Trophoblast cell (in vitro differentiated cells and primary cell): ENCODE results near the gene SEZ6.

ENCODE experiments used
- DNase-seq, 2 donors: peaks; one replicate each; pipeline ENCODE4 v3.0.0-alpha.2; 2016
- H2AFZ ChIP-seq: 2 replicates; pipeline ENCODE4 v1.6.1; 2013; ENCODE audit warnings: low read length, moderate library complexity, mild to moderate bottlenecking; ENCODE audit not compliant: insufficient read depth, poor library complexity
- H2AK5ac ChIP-seq: 2 replicates; pipeline ENCODE4 v1.6.1; 2013; ENCODE audit warnings: mild to moderate bottlenecking, low read length
- H2BK120ac ChIP-seq: 2 replicates; pipeline ENCODE4 v1.6.1; 2013; ENCODE audit warnings: low read length, mild to moderate bottlenecking, moderate library complexity; ENCODE audit not compliant: insufficient read depth, poor library complexity
- H2BK12ac ChIP-seq: 2 replicates; pipeline ENCODE4 v1.6.1; 2013; ENCODE audit warnings: mild to moderate bottlenecking, low read length, moderate library complexity
- H2BK5ac ChIP-seq: 2 replicates; pipeline ENCODE4 v1.6.1; 2013; ENCODE audit warnings: low read length, low read depth, moderate library complexity, mild to moderate bottlenecking; ENCODE audit not compliant: poor library complexity
- H3K14ac ChIP-seq: 2 replicates; pipeline ENCODE4 v1.6.1; 2013; ENCODE audit warnings: mild to moderate bottlenecking, low read length
- H3K18ac ChIP-seq: 2 replicates; pipeline ENCODE4 v1.6.1; 2013; ENCODE audit warnings: mild to moderate bottlenecking, low read length
- H3K23ac ChIP-seq: 2 replicates; pipeline ENCODE4 v1.6.1; 2013; ENCODE audit warnings: low read length
- H3K27ac ChIP-seq: 2 replicates; pipeline ENCODE4 v1.5.1; 2013; ENCODE audit warnings: low read depth, mild to moderate bottlenecking, inconsistent platforms, low read length, moderate library complexity
- H3K27me3 ChIP-seq: 2 replicates; pipeline ENCODE4 v1.6.1; 2013; ENCODE audit warnings: inconsistent platforms, mild to moderate bottlenecking, low read length, moderate library complexity; ENCODE audit not compliant: insufficient read depth
- H3K36me3 ChIP-seq, 2 experiments: 1 replicate in 1 of 2; 2 replicates in 1 of 2; pipeline ENCODE4 v1.6.1; 2013; ENCODE audit warnings: low read length in 2 of 2, mild to moderate bottlenecking in 2 of 2, moderate library complexity in 1 of 2; ENCODE audit not compliant: insufficient read depth in 2 of 2, control insufficient read depth in 1 of 2
- H3K4ac ChIP-seq: 2 replicates; pipeline ENCODE4 v1.6.1; 2013; ENCODE audit warnings: low read depth, mild to moderate bottlenecking, low read length, moderate library complexity
- H3K4me1 ChIP-seq, 2 experiments: 1 replicate in 1 of 2; 2 replicates in 1 of 2; pipeline ENCODE4 v1.6.1; 2013; ENCODE audit warnings: low read length in 2 of 2, mild to moderate bottlenecking in 2 of 2, moderate library complexity in 1 of 2; ENCODE audit not compliant: insufficient read depth in 2 of 2, control insufficient read depth in 1 of 2
- H3K4me2 ChIP-seq: 2 replicates; pipeline ENCODE4 v1.6.1; 2013; ENCODE audit warnings: inconsistent platforms, mild to moderate bottlenecking, low read length, moderate library complexity
- H3K4me3 ChIP-seq: 2 replicates; pipeline ENCODE4 v1.5.1; 2013; ENCODE audit warnings: mild to moderate bottlenecking, low read depth, low read length, inconsistent platforms
- H3K79me1 ChIP-seq: one replicate; pipeline ENCODE4 v1.6.1; 2013; ENCODE audit warnings: low read length
- H3K79me2 ChIP-seq: 2 replicates; pipeline ENCODE4 v1.6.1; 2013; ENCODE audit warnings: low read length, mild to moderate bottlenecking; ENCODE audit not compliant: control insufficient read depth, insufficient read depth, poor library complexity
- H3K9ac ChIP-seq: 2 replicates; pipeline ENCODE4 v1.6.1; 2013; ENCODE audit warnings: mild to moderate bottlenecking, low read length
- H3K9me3 ChIP-seq: 2 replicates; pipeline ENCODE4 v1.6.1; 2013; ENCODE audit warnings: low read depth, mild to moderate bottlenecking, control low read depth, inconsistent platforms, low read length; ENCODE audit not compliant: insufficient read depth
- H4K12ac ChIP-seq: 2 replicates; pipeline ENCODE4 v1.6.1; 2013; ENCODE audit warnings: low read depth, mild to moderate bottlenecking, low read length, moderate library complexity
- H4K8ac ChIP-seq: 2 replicates; pipeline ENCODE4 v1.6.1; 2013; ENCODE audit warnings: low read depth, mild to moderate bottlenecking, low read length, moderate library complexity
- H4K91ac ChIP-seq: one replicate; pipeline ENCODE4 v1.6.1; 2013; ENCODE audit warnings: low read depth, mild to moderate bottlenecking, low read length, moderate library complexity
- WGBS: extraction: QIAGEN DNeasy Blood & Tissue Kit; methylation state at CpG from one replicate; pipeline ENCODE4 v1.1.7; 2013; ENCODE audit warnings: missing lambda C conversion rate; ENCODE audit not compliant: insufficient read length, insufficient coverage; ENCODE audit errors: extremely low coverage; 5-methylcytosine and 5-hydroxymethylcytosine counted together

SEZ6 gene

DNA sequence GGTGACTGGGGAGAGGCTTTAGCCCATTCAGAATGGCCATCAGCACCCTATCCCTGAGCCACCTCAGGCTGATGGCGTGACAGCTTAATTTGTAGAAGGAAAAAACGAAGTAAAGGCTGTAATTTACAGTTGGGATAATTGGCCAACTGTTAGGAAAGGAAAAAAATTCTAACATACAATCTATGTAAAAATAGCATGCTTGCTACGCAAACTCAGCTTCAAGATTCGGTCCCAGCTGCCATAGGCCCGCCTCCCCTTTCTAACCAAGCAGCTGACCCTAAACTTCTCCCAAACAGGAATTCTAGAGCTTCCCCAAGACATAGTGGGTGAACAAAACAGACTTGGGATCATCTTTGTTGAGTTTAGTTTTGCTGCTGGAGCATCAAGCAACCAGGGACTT is 4.9 kb downstream of the SEZ6 start:
- H3K4me1 ChIP-seq, result peaks cover 0 to 3% of the 10 kb centered on the region in 2 experiments
- H3K9ac ChIP-seq, result no peak overlapping the region
- no peak overlapping the region for H2AK5ac ChIP-seq
- no peaks in the 10 kb centered on the region for H3K36me3 ChIP-seq
- DNase-seq, result no peak
- no peak overlapping the region for H2BK120ac ChIP-seq
- no peak overlapping the region for H3K4ac ChIP-seq
- WGBS, result no CpG with 5 or more reads among the region's 5 CpGs
- no peak overlapping the region for H4K8ac ChIP-seq
- H4K12ac ChIP-seq, result no peak overlapping the region
- no peaks in the 10 kb centered on the region for H3K79me1 ChIP-seq
- H4K91ac ChIP-seq, result no peak overlapping the region
- H3K27me3 ChIP-seq, result peaks cover 20% of the 10 kb centered on the region
- H2BK12ac ChIP-seq, result no peak overlapping the region
- H3K79me2 ChIP-seq, result no peaks in the 10 kb centered on the region
- H3K4me2 ChIP-seq, result no peak overlapping the region
- no peak overlapping the region for H2BK5ac ChIP-seq
- H3K14ac ChIP-seq, result no peak overlapping the region
- H3K4me3 ChIP-seq, result no peak overlapping the region
- H2AFZ ChIP-seq, result no peak overlapping the region
- no peak overlapping the region for H3K23ac ChIP-seq
- no peak overlapping the region for H3K27ac ChIP-seq
- H3K9me3 ChIP-seq, result no peaks in the 10 kb centered on the region
- H3K18ac ChIP-seq, result no peak overlapping the region

DNA sequence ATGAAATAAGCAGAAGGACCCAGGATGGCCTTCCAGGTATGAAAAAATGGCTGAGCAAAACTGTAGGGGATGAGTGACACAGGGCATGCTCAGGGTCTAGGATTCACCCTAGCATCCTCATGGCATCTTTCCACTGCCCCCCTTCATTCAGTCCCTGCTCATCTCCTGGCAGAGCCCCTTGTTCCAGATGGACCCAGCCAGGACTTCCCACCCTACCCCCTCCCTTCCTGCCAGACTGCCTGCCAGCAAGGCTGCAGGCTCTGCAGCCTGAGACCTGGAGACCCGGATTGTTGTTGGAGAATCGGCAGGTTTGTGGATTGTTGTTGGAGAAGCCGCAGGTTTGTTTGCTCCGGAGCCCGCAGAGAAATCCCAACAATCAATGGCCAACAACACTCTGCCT is 6.6 kb downstream of the SEZ6 start:
- no peak for DNase-seq
- no peak overlapping the region for H2AK5ac ChIP-seq
- no peaks in the 10 kb centered on the region for H3K9me3 ChIP-seq
- H3K23ac ChIP-seq, result no peak overlapping the region
- no peak overlapping the region for H3K27ac ChIP-seq
- H2BK5ac ChIP-seq, result no peak overlapping the region
- H3K18ac ChIP-seq, result no peak overlapping the region
- H3K27me3 ChIP-seq, result peaks cover 5% of the 10 kb centered on the region
- no peak overlapping the region for H3K4me2 ChIP-seq
- H3K4me3 ChIP-seq, result no peak overlapping the region
- no peaks in the 10 kb centered on the region for H3K79me1 ChIP-seq
- no peak overlapping the region for H2BK120ac ChIP-seq
- H4K12ac ChIP-seq, result no peak overlapping the region
- H4K8ac ChIP-seq, result no peak overlapping the region
- no peak overlapping the region for H3K14ac ChIP-seq
- no peak overlapping the region for H2AFZ ChIP-seq
- H3K4ac ChIP-seq, result no peak overlapping the region
- no peak overlapping the region for H4K91ac ChIP-seq
- H3K36me3 ChIP-seq, result no peaks in the 10 kb centered on the region
- no peak overlapping the region for H3K9ac ChIP-seq
- H3K79me2 ChIP-seq, result no peaks in the 10 kb centered on the region
- peaks cover 0 to 3% of the 10 kb centered on the region in 2 experiments for H3K4me1 ChIP-seq
- H2BK12ac ChIP-seq, result no peak overlapping the region
- WGBS, result no CpG with 5 or more reads among the region's 5 CpGs

DNA sequence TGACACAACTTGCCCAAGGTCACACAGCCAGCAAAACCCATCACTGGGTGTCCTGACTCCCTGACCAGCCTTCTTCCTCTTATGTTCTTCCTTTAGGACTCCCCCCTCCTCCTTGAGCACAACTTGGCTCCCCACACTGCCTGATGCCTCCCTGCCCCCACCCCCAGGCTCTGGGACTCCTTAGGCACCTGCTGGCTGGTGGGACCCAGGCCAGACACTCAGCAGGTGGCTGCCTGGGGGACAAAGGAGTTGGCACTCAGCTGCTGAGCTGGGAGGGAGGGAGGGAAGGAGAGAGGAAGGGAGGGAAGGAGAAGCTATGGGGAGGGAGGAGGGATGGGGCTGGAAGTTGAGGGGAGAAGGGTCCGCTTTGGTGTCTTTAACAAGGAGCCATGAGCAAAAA is 8.0 kb downstream of the SEZ6 start:
- Histone ChIP-seq H3K18ac (no peak overlapping the region), H3K79me1 (no peaks in the 10 kb centered on the region), H3K4me3 (no peak overlapping the region), H2BK12ac (no peak overlapping the region), H2AK5ac (no peak overlapping the region), H2AFZ (no peak overlapping the region), H3K4me2 (no peak overlapping the region), H3K36me3 (no peaks in the 10 kb centered on the region), H3K79me2 (no peaks in the 10 kb centered on the region), H4K91ac (no peak overlapping the region), H3K9me3 (no peaks in the 10 kb centered on the region), H3K27ac (no peak overlapping the region), H3K4me1 (peaks cover 0 to 3% of the 10 kb centered on the region in 2 experiments), H3K27me3 (no peaks in the 10 kb centered on the region), H2BK5ac (no peak overlapping the region), H3K9ac (no peak overlapping the region), H2BK120ac (no peak overlapping the region), H3K23ac (no peak overlapping the region), H4K12ac (no peak overlapping the region), H4K8ac (no peak overlapping the region), H3K14ac (no peak overlapping the region), H3K4ac (no peak overlapping the region)
- DNase-seq, result no peak
- no CpG with 5 or more reads among the region's 1 CpG for WGBS

DNA sequence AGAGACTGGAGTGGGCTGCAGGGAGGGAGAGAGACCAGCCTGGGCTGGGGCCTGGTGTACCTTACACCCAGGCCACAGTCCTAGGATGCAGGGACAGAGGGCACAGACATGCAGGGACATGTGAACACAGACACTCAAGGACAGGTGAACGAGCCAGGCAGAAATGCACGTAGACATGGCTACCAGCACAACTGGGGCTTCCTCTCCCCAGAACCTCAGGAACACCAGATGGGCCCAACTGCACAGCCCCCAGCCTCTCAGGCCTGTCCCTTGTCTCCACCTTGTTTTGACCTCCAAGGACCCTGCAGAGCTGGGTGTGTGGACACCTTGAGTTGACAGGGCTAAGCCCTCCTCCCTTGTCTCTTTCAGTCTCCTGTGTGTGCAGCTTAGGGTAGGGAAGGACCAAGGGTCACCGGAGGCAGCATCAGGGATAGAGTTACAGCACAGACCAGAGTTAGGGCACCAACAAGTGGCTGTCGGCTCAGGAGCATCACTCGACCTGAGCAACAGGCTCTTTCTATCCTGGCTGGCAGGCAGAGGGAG is 9.2 kb downstream of the SEZ6 start:
- H2AK5ac ChIP-seq, result no peak overlapping the region
- H4K91ac ChIP-seq, result no peak overlapping the region
- H3K4me3 ChIP-seq, result no peak overlapping the region
- no peaks in the 10 kb centered on the region for H3K27me3 ChIP-seq
- H3K14ac ChIP-seq, result no peak overlapping the region
- no peak overlapping the region for H4K12ac ChIP-seq
- H3K79me2 ChIP-seq, result no peaks in the 10 kb centered on the region
- H3K9me3 ChIP-seq, result no peaks in the 10 kb centered on the region
- no peak overlapping the region for H2BK120ac ChIP-seq
- H3K9ac ChIP-seq, result no peak overlapping the region
- no peak overlapping the region for H4K8ac ChIP-seq
- DNase-seq, result no peak
- no peaks in the 10 kb centered on the region for H3K79me1 ChIP-seq
- WGBS, result no CpG with 5 or more reads among the region's 5 CpGs
- no peak overlapping the region for H2BK12ac ChIP-seq
- no peaks in the 10 kb centered on the region for H3K36me3 ChIP-seq
- H2BK5ac ChIP-seq, result no peak overlapping the region
- H3K27ac ChIP-seq, result no peak overlapping the region
- no peak overlapping the region for H3K4ac ChIP-seq
- H3K18ac ChIP-seq, result no peak overlapping the region
- H3K23ac ChIP-seq, result no peak overlapping the region
- no peak overlapping the region for H2AFZ ChIP-seq
- H3K4me1 ChIP-seq, result peaks cover 0 to 3% of the 10 kb centered on the region in 2 experiments
- no peak overlapping the region for H3K4me2 ChIP-seq
